Activated CD8-positive, alpha-beta T cell treated with anti-CD3 and anti-CD28 coated beads, Interleukin-2, amount 10 ng/mL, durations not matched to agents 7 days and 5 days (primary cell): Measurements from ENCODE around the gene RSPH6A. TPM values are rescaled to one million over a fixed set of nuclear protein-coding genes. Genes with fewer than 3 reads are reported as not detected.

Source experiments
- ATAC-seq: fragments of 150-1000 bp; cut with Tn5 transposase; one replicate; pipeline ENCODE4 v1.10.0; 2021; ENCODE audit warnings: moderate library complexity
- CTCF ChIA-PET: fragments of 350-600 bp; sonication (Branson Sonifier 250); formaldehyde crosslinking; loops from one replicate; lab custom pipeline; 2021; ENCODE audit warnings: antibody characterized with exemption; lab: Charles Lee
- POLR2A ChIA-PET: fragments of 350-600 bp; sonication (Branson Sonifier 250); formaldehyde crosslinking; loops from one replicate; lab custom pipeline; 2021; ENCODE audit warnings: antibody characterized with exemption; lab: Charles Lee
- DNase-seq: peaks from one replicate; pipeline ENCODE4 v3.0.0-alpha.2; 2020
- H3K27ac Mint-ChIP-seq: one replicate; pipeline ENCODE4 v1.8.0; 2021; ENCODE audit warnings: mild to moderate bottlenecking, mixed read lengths
- H3K27me3 Mint-ChIP-seq: one replicate; pipeline ENCODE4 v1.8.0; 2021; ENCODE audit warnings: low read depth, mixed read lengths
- H3K36me3 Mint-ChIP-seq: one replicate; pipeline ENCODE4 v1.8.0; 2021; ENCODE audit warnings: low read depth, mixed read lengths
- H3K4me1 Mint-ChIP-seq: one replicate; pipeline ENCODE4 v1.8.0; 2021; ENCODE audit warnings: low read depth, mixed read lengths
- H3K4me3 Mint-ChIP-seq: one replicate; pipeline ENCODE4 v1.8.0; 2021; ENCODE audit warnings: mild to moderate bottlenecking, mixed read lengths
- H3K9me3 Mint-ChIP-seq: one replicate; pipeline ENCODE4 v1.8.0; 2022; ENCODE audit warnings: mixed read lengths; ENCODE audit not compliant: insufficient read depth
- total RNA-seq, 2 experiments: library from RNA; stranded (reverse); gene quantifications; one replicate each; pipeline ENCODE4 v1.2.3, GENCODE V29; 2021

The RSPH6A gene
- total RNA-seq, 2 experiments from 2014 or later = 0.55 to 0.68 TPM

- H3K4me3 Mint-ChIP-seq = no peak overlapping the region
- H3K9me3 Mint-ChIP-seq = no peaks in the 10 kb centered on the region
- POLR2A ChIA-PET = no interaction called here
- H3K27ac Mint-ChIP-seq = no peak overlapping the region
- ATAC-seq = no peak
- CTCF ChIA-PET = no interaction called here
- DNase-seq = no peak
- H3K36me3 Mint-ChIP-seq = peaks cover 49% of the 10 kb centered on the region
- H3K27me3 Mint-ChIP-seq = no peaks in the 10 kb centered on the region
- no peaks in the 10 kb centered on the region for H3K4me1 Mint-ChIP-seq
Observed at GRCh38 chr19:45852145-45852750, 37.1 kb upstream of the RSPH6A start.

GRCh38 chr19:45848922-45849321 is 33.8 kb upstream of the RSPH6A start:
- peaks cover 6% of the 10 kb centered on the region for H3K4me1 Mint-ChIP-seq
- no peaks in the 10 kb centered on the region for H3K27me3 Mint-ChIP-seq
- ATAC-seq = peak; percentile 49
- H3K27ac Mint-ChIP-seq = no peak overlapping the region
- H3K36me3 Mint-ChIP-seq = peaks cover 55% of the 10 kb centered on the region
- H3K9me3 Mint-ChIP-seq = no peaks in the 10 kb centered on the region
- CTCF ChIA-PET = interaction anchor here (0.7 to 1.0 kb wide), 3 partner anchors 14 to 79 kb away, joined by 3 to 4 read pairs (median 3); partner anchors contain the start of gene SYMPK
- POLR2A ChIA-PET = no interaction called here
- H3K4me3 Mint-ChIP-seq = no peak overlapping the region
- DNase-seq = no peak

GRCh38 chr19:45847663-45848062 is 32.6 kb upstream of the RSPH6A start:
- peaks cover 6% of the 10 kb centered on the region for H3K4me1 Mint-ChIP-seq
- peaks cover 59% of the 10 kb centered on the region for H3K36me3 Mint-ChIP-seq
- ATAC-seq (no peak), DNase-seq (no peak)
- H3K27me3 Mint-ChIP-seq = no peaks in the 10 kb centered on the region
- H3K4me3 Mint-ChIP-seq = no peak overlapping the region
- H3K27ac Mint-ChIP-seq = peak overlapping the region; percentile 18
- ChIA-PET CTCF (no interaction called here), POLR2A (no interaction called here)
- no peaks in the 10 kb centered on the region for H3K9me3 Mint-ChIP-seq

- no peak for DNase-seq
- no peak for ATAC-seq
- CTCF ChIA-PET = no interaction called here
- Mint-ChIP-seq H3K4me1 (peaks cover 6% of the 10 kb centered on the region), H3K4me3 (no peak overlapping the region), H3K27ac (no peak overlapping the region), H3K27me3 (no peaks in the 10 kb centered on the region), H3K9me3 (no peaks in the 10 kb centered on the region), H3K36me3 (peaks cover 67% of the 10 kb centered on the region)
- POLR2A ChIA-PET = interaction anchor here (1.3 kb wide), 1 partner anchor 15 kb away, joined by 3 read pairs; no protein-coding TSS in a partner anchor
Observed at GRCh38 chr19:45842198-45842597, 27.1 kb upstream of the RSPH6A start.

- no peaks in the 10 kb centered on the region for H3K9me3 Mint-ChIP-seq
- no peak for DNase-seq
- no peak for ATAC-seq
Observed at GRCh38 chr19:45834970-45835369, 19.9 kb upstream of the RSPH6A start.

GRCh38 chr19:45828945-45829344 is 13.8 kb upstream of the RSPH6A start:
- no peak overlapping the region for H3K27ac Mint-ChIP-seq
- peaks cover 58% of the 10 kb centered on the region for H3K36me3 Mint-ChIP-seq
- H3K4me3 Mint-ChIP-seq = no peak overlapping the region

More at GRCh38 chr19:45834970-45835369, 19.9 kb upstream of the RSPH6A start:
- peaks cover 64% of the 10 kb centered on the region for H3K36me3 Mint-ChIP-seq
- ChIA-PET POLR2A (interaction anchor here (0.9 kb wide), 1 partner anchor 9 kb away, joined by 3 read pairs; no protein-coding TSS in a partner anchor), CTCF (interaction anchor here (0.6 kb wide), 1 partner anchor 18 kb away, joined by 3 read pairs; no protein-coding TSS in a partner anchor)
- H3K27me3 Mint-ChIP-seq = no peaks in the 10 kb centered on the region
- H3K4me3 Mint-ChIP-seq = no peak overlapping the region
- H3K27ac Mint-ChIP-seq = no peak overlapping the region
- no peaks in the 10 kb centered on the region for H3K4me1 Mint-ChIP-seq

GRCh38 chr19:45828523-45828922 is 13.4 kb upstream of the RSPH6A start:
- Mint-ChIP-seq H3K27ac (no peak overlapping the region), H3K4me1 (no peaks in the 10 kb centered on the region), H3K27me3 (no peaks in the 10 kb centered on the region), H3K4me3 (no peak overlapping the region), H3K9me3 (no peaks in the 10 kb centered on the region), H3K36me3 (peaks cover 58% of the 10 kb centered on the region)
- DNase-seq (no peak), ATAC-seq (no peak)
- ChIA-PET POLR2A (interaction anchor here (0.6 kb wide), 1 partner anchor 58 kb away, joined by 3 read pairs; the partner anchor contains the start of gene IRF2BP1), CTCF (interaction anchor here (4.3 kb wide), 1 partner anchor 12 kb away, joined by 28 read pairs; no protein-coding TSS in a partner anchor)

More at GRCh38 chr19:45828945-45829344, 13.8 kb upstream of the RSPH6A start:
- H3K9me3 Mint-ChIP-seq = no peaks in the 10 kb centered on the region
- ChIA-PET CTCF (no interaction called here), POLR2A (interaction anchor here (0.6 kb wide), 1 partner anchor 57 kb away, joined by 3 read pairs; the partner anchor contains the start of gene IRF2BP1)
- DNase-seq (no peak), ATAC-seq (no peak)
- no peaks in the 10 kb centered on the region for H3K27me3 Mint-ChIP-seq
- H3K4me1 Mint-ChIP-seq = no peaks in the 10 kb centered on the region

GRCh38 chr19:45827459-45828093 is 12.5 kb upstream of the RSPH6A start:
- POLR2A ChIA-PET = interaction anchor here (0.5 kb wide), 1 partner anchor 24 kb away, joined by 3 read pairs; no protein-coding TSS in a partner anchor

GRCh38 chr19:45826934-45827333 is 11.8 kb upstream of the RSPH6A start:
- Mint-ChIP-seq H3K36me3 (peaks cover 58% of the 10 kb centered on the region), H3K4me3 (no peak overlapping the region), H3K9me3 (no peaks in the 10 kb centered on the region), H3K27ac (no peak overlapping the region), H3K4me1 (no peaks in the 10 kb centered on the region), H3K27me3 (no peaks in the 10 kb centered on the region)
- POLR2A ChIA-PET = interaction anchor here (0.5 kb wide), 1 partner anchor 24 kb away, joined by 3 read pairs; no protein-coding TSS in a partner anchor
- CTCF ChIA-PET = interaction anchor here (4.3 kb wide), 1 partner anchor 10 kb away, joined by 28 read pairs; no protein-coding TSS in a partner anchor
- no peak for ATAC-seq
- no peak for DNase-seq

More at GRCh38 chr19:45827459-45828093, 12.5 kb upstream of the RSPH6A start:
- Mint-ChIP-seq H3K4me3 (no peak overlapping the region), H3K4me1 (no peaks in the 10 kb centered on the region), H3K27me3 (no peaks in the 10 kb centered on the region), H3K9me3 (no peaks in the 10 kb centered on the region), H3K27ac (no peak overlapping the region), H3K36me3 (peaks cover 64% of the 10 kb centered on the region)
- ATAC-seq (no peak), DNase-seq (no peak)
- CTCF ChIA-PET = interaction anchor here (4.3 kb wide), 1 partner anchor 11 kb away, joined by 28 read pairs; no protein-coding TSS in a partner anchor

- CTCF ChIA-PET = interaction anchor here (4.3 kb wide), 1 partner anchor 9 kb away, joined by 28 read pairs; no protein-coding TSS in a partner anchor
- H3K27me3 Mint-ChIP-seq = no peaks in the 10 kb centered on the region
Observed at GRCh38 chr19:45825917-45826893, 11.1 kb upstream of the RSPH6A start.

GRCh38 chr19:45825263-45825605 is 10.1 kb upstream of the RSPH6A start:
- Mint-ChIP-seq H3K4me3 (no peak overlapping the region), H3K4me1 (no peaks in the 10 kb centered on the region), H3K27me3 (no peaks in the 10 kb centered on the region), H3K27ac (no peak overlapping the region), H3K36me3 (peaks cover 52% of the 10 kb centered on the region), H3K9me3 (no peaks in the 10 kb centered on the region)
- no peak for ATAC-seq
- POLR2A ChIA-PET = no interaction called here
- no peak for DNase-seq
- CTCF ChIA-PET = interaction anchor here (4.3 kb wide), 1 partner anchor 9 kb away, joined by 28 read pairs; no protein-coding TSS in a partner anchor

More at GRCh38 chr19:45825917-45826893, 11.1 kb upstream of the RSPH6A start:
- DNase-seq = no peak
- no peaks in the 10 kb centered on the region for H3K4me1 Mint-ChIP-seq
- H3K9me3 Mint-ChIP-seq = no peaks in the 10 kb centered on the region
- ATAC-seq = no peak
- peaks cover 56% of the 10 kb centered on the region for H3K36me3 Mint-ChIP-seq
- POLR2A ChIA-PET = interaction anchor here (0.5 kb wide), 1 partner anchor 12 kb away, joined by 3 read pairs; no protein-coding TSS in a partner anchor
- no peak overlapping the region for H3K27ac Mint-ChIP-seq
- H3K4me3 Mint-ChIP-seq = no peak overlapping the region
